MCF 10A (cell line): ENCODE measurements around the gene NXPH3. TPM values are rescaled to one million over a fixed set of nuclear protein-coding genes. Genes with fewer than 3 reads are reported as not detected.
"Not testable (repeated sequence)": the region's sequence is repeated elsewhere in the genome, so short reads cannot be mapped to it uniquely, and the experiment has no call there.

ENCODE experiments used
- BruUV-seq: library from RNA; stranded (reverse); fragments of 400-500 nt; replicated peaks from 2 replicates; lab custom pipeline; 2021; lab: Mats Ljungman, UMichigan
- CTCF ChIA-PET: fragments of 300-600 bp; sonication (Branson Sonifier 250); formaldehyde crosslinking; extraction: SDS; loops from one replicate; lab custom pipeline; 2021; ENCODE audit warnings: antibody characterized with exemption, inconsistent platforms; lab: Yijun Ruan, JAX
- POLR2A ChIA-PET: fragments of 300-600, 350-650 bp; sonication (Branson Sonifier 250); formaldehyde crosslinking; extraction: SDS; loops from one replicate; lab custom pipeline; 2020; ENCODE audit warnings: antibody characterized with exemption, inconsistent platforms; lab: Yijun Ruan, JAX
- DNase-seq: peaks from one replicate; pipeline ENCODE4 v3.0.0-alpha.2; 2018; ENCODE audit not compliant: unreplicated experiment
- H3K27ac Mint-ChIP-seq: one replicate; pipeline ENCODE4 v1.8.0; 2022; ENCODE audit warnings: mild to moderate bottlenecking, low read depth, mixed read lengths; ENCODE audit not compliant: unreplicated experiment
- H3K27me3 Mint-ChIP-seq: one replicate; pipeline ENCODE4 v1.8.0; 2022; ENCODE audit warnings: mixed read lengths; ENCODE audit not compliant: insufficient read depth, unreplicated experiment
- H3K36me3 Mint-ChIP-seq: one replicate; pipeline ENCODE4 v1.8.0; 2022; ENCODE audit warnings: mild to moderate bottlenecking, moderate library complexity, mixed read lengths; ENCODE audit not compliant: insufficient read depth, unreplicated experiment
- H3K4me1 Mint-ChIP-seq: one replicate; pipeline ENCODE4 v1.8.0; 2022; ENCODE audit warnings: mixed read lengths; ENCODE audit not compliant: insufficient read depth, unreplicated experiment
- H3K4me3 Mint-ChIP-seq: one replicate; pipeline ENCODE4 v1.8.0; 2022; ENCODE audit warnings: mild to moderate bottlenecking, moderate library complexity, mixed read lengths; ENCODE audit not compliant: unreplicated experiment
- H3K9me3 Mint-ChIP-seq: one replicate; pipeline ENCODE4 v1.8.0; 2022; ENCODE audit warnings: mixed read lengths; ENCODE audit not compliant: unreplicated experiment
- intact Hi-C: fragments of 100-400 bp; cut with micrococcal nuclease; formaldehyde crosslinking; loops from 2 replicates; pipeline ENCODE4 v1.14.1; 2022
- total RNA-seq: library from RNA; stranded (reverse); gene quantifications from 2 replicates; pipeline ENCODE4 v1.2.3, GENCODE V29; 2022
- TF ChIP-seq, protein P1 (sequence below): fragments of 200-600 bp; IDR thresholded peaks from one replicate; pipeline ENCODE4 v1.8.0; 2022; ENCODE audit warnings: antibody characterized with exemption, mild to moderate bottlenecking; ENCODE audit not compliant: unreplicated experiment

NXPH3 gene
- total RNA-seq, 1 experiment from 2014 or later = not detected

DNA sequence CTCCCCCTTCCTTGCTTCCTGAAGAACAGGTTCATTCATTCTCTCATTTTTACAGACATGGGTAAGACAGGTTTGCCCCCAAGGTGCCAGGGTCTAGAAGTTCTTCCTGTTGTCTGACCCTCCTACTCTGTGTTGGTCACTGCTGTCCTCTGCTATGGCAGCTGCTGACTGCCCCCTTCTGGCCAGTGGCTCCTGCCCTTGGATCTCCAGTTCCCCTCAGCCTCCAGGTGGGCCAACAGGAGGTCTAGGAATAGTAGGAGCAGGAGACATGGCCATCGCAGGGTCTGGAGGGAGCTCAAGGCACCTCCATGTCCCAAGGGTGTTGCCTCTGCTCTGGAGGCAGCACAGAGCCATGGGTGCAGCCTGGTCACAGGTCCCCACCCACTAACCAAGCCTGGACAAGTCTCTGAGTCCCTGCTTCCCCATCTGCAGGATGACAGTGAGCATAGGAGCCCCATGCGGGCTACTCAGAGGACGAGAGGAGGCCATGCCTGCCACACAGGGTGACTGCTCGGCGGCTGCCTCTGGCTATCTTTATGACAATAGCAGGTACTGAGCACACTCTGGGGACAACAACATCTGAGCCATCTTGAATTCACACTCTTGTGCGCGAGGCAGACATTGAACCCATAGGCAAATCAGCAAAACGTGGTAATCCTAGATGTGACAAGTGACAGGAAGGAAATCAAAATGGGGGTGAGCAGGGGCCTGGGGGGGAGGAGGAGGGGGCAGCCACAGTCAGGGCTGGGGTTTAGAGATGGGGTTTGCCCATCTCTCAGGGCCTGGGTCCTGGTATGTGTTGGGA lies 27.0 kb upstream of the NXPH3 start:
- no peak overlapping the region for H3K4me3 Mint-ChIP-seq
- H3K27ac Mint-ChIP-seq = no peak overlapping the region
- TF ChIP-seq, protein P1, sequence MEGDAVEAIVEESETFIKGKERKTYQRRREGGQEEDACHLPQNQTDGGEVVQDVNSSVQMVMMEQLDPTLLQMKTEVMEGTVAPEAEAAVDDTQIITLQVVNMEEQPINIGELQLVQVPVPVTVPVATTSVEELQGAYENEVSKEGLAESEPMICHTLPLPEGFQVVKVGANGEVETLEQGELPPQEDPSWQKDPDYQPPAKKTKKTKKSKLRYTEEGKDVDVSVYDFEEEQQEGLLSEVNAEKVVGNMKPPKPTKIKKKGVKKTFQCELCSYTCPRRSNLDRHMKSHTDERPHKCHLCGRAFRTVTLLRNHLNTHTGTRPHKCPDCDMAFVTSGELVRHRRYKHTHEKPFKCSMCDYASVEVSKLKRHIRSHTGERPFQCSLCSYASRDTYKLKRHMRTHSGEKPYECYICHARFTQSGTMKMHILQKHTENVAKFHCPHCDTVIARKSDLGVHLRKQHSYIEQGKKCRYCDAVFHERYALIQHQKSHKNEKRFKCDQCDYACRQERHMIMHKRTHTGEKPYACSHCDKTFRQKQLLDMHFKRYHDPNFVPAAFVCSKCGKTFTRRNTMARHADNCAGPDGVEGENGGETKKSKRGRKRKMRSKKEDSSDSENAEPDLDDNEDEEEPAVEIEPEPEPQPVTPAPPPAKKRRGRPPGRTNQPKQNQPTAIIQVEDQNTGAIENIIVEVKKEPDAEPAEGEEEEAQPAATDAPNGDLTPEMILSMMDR = peak; percentile 88
- ChIA-PET CTCF (interaction anchor here (0.6 to 1.6 kb wide), 8 partner anchors 7 to 527 kb away, joined by 3 to 6 read pairs (median 3); no protein-coding TSS in a partner anchor), POLR2A (no interaction called here)
- intact Hi-C loops = loop anchor here (1.0 kb wide), 2 partner anchors 52 to 113 kb away; no protein-coding TSS in a partner anchor
- peak; percentile 60 for DNase-seq
- H3K4me1 Mint-ChIP-seq = peaks cover 29% of the 10 kb centered on the region
- no peaks in the 10 kb centered on the region for H3K36me3 Mint-ChIP-seq
- no TSS peak for BruUV-seq
- no peaks in the 10 kb centered on the region for H3K9me3 Mint-ChIP-seq
- no peaks in the 10 kb centered on the region for H3K27me3 Mint-ChIP-seq

DNA sequence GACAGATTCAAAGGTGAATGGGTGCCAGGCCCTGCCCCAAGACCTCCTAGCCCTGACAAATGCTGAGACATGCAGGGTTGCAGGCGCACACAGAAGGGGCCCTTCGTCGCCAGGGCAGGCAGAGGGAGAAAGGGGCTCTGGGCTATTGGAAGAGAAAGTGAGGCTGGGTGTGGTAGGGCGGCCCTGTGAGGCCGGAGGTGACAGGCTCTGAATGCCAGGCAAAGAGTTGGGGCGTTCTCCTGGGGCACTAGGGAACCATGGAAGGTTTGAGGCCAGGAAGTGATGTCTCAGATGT lies 26.4 kb upstream of the NXPH3 start:
- H3K27ac Mint-ChIP-seq = no peak overlapping the region
- no peaks in the 10 kb centered on the region for H3K36me3 Mint-ChIP-seq
- TF ChIP-seq, protein P1 = no peak
- POLR2A ChIA-PET = no interaction called here
- H3K9me3 Mint-ChIP-seq = no peaks in the 10 kb centered on the region
- peaks cover 29% of the 10 kb centered on the region for H3K4me1 Mint-ChIP-seq
- CTCF ChIA-PET = no interaction called here
- no TSS peak for BruUV-seq
- no peak for DNase-seq
- intact Hi-C loops = no loop called here
- no peak overlapping the region for H3K4me3 Mint-ChIP-seq
- no peaks in the 10 kb centered on the region for H3K27me3 Mint-ChIP-seq

DNA sequence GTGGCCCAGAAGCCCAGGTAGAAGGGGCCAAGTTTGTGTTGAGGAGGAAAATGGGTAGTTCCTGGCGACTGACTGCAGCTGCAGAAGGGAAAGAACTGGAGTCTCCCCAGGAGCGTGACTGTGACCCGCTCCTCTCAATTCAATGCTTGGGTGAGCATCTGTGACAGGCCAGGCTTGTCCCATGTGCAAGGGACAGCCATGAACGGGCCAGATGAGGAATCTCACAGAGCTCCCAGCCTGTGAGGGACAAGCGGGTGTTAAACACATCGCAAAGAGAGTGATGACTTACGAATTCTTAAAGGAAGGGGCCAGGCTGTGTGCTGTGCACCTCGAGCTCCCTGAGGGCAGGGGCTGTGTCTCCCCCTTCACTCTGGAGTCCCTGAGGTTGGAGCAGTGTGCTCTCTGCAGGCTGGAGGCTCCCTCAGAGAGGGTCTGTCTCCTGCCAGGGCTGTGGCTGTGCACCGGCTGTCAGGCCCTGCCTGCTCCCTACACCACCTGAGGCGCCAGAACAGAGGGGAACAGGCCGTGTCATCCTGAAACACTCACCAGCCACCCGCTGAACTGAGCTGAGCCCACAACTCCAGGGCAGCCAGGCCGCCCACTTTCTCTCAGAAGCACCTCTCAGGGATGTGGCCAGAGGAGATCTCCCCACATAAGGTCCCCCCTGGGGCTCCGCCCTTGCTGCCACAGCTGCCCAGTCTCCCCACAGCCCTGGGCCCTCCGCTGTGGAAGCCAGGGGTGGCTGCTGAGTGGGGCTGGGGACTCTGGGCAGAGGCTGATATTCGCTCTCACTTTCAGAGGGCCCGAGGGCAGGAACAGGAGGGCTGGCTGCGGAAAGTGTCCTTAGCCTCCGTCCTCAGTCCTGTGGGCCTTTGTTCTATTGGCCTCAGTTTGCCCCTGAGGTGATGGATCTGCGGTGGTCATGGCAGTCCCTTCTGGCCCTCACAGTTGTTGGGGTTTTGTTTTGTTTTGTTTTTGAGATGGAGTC lies 25.7 kb upstream of the NXPH3 start:
- Mint-ChIP-seq H3K36me3 (no peaks in the 10 kb centered on the region), H3K27ac (no peak overlapping the region), H3K4me3 (no peak overlapping the region), H3K9me3 (no peaks in the 10 kb centered on the region), H3K4me1 (peaks cover 29% of the 10 kb centered on the region), H3K27me3 (no peaks in the 10 kb centered on the region)
- BruUV-seq = no TSS peak
- TF ChIP-seq, protein P1 = no peak
- intact Hi-C loops = no loop called here
- no peak for DNase-seq
- POLR2A ChIA-PET = no interaction called here
- CTCF ChIA-PET = interaction anchor here (0.6 to 9.8 kb wide), 3 partner anchors 35 to 115 kb away, joined by 3 to 165 read pairs (median 12); partner anchors contain the start of gene NGFR

GRCh38 chr17:49550764-49551163 lies 24.9 kb upstream of the NXPH3 start:
- BruUV-seq, H3K27me3 Mint-ChIP-seq, DNase-seq, intact Hi-C loops, H3K27ac Mint-ChIP-seq, H3K9me3 Mint-ChIP-seq, H3K36me3 Mint-ChIP-seq, POLR2A ChIA-PET, H3K4me3 Mint-ChIP-seq: not testable (repeated sequence)
- CTCF ChIA-PET = interaction anchor here (0.6 to 9.8 kb wide), 3 partner anchors 36 to 116 kb away, joined by 3 to 165 read pairs (median 12); partner anchors contain the start of gene NGFR
- peaks cover 29% of the 10 kb centered on the region for H3K4me1 Mint-ChIP-seq
